K562 (cell line): ENCODE results near the gene CRADD. TPM values are rescaled to one million over a fixed set of nuclear protein-coding genes. Genes with fewer than 3 reads are reported as not detected.
A peak's percentile ranks its signal among the peaks of the same experiment; 100 is the strongest.

Experiments
- ATAC-seq: fragments of 200-7000 bp; cut with Tn5 transposase; 3 replicates; pipeline ENCODE4 v1.9.1; 2020; ENCODE audit warnings: moderate library complexity
- BruUV-seq: library from RNA; stranded (reverse); fragments of 400-500 nt; replicated peaks from 2 replicates; lab custom pipeline; 2021; lab: Mats Ljungman, UMichigan
- CTCF ChIA-PET: fragments of 300-600 bp; formaldehyde crosslinking; extraction: SDS; loops from one replicate; lab custom pipeline; 2021; ENCODE audit warnings: low intra/inter-chr PET ratio; lab: Yijun Ruan, JAX
- POLR2A ChIA-PET: fragments of 300-600, 350-650 bp; sonication (Branson Sonifier 250); formaldehyde crosslinking; extraction: SDS; loops from one replicate; lab custom pipeline; 2021; ENCODE audit warnings: antibody characterized with exemption, inconsistent platforms; lab: Yijun Ruan, JAX
- DNase-seq, 4 experiments: peaks; one replicate each; pipeline versions ENCODE4 v3.0.0 to v3.0.0-alpha.2; 2011 to 2018; ENCODE audit warnings: low spot score in 3 of 4, mixed read lengths in 3 of 4; ENCODE audit errors: extremely low read depth in 1 of 4
- FAIRE-seq: peaks from 2 replicates; lab custom pipeline; 2011; peaks lifted over from hg19 to GRCh38; lab: Jason Lieb, UNC
- H2AFZ ChIP-seq: 2 replicates; pipeline ENCODE4 v1.6.0; 2011; ENCODE audit warnings: low read depth, low read length, control low read depth, inconsistent platforms
- H3K27ac ChIP-seq: fragments of 200-600 bp; 3 replicates; pipeline ENCODE4 v1.8.0; 2011; ENCODE audit warnings: low read depth, mild to moderate bottlenecking, control low read depth, inconsistent platforms, low read length, moderate library complexity, mixed read lengths; ENCODE audit errors: extremely low read depth
- H3K27me3 ChIP-seq, 2 experiments: fragments of 300-600 bp in 1 of 2; 2 replicates in 1 of 2; 3 replicates in 1 of 2; pipeline versions ENCODE4 v1.6.0 to v1.8.0; 2011; ENCODE audit warnings: inconsistent platforms in 2 of 2, low read length in 2 of 2, mild to moderate bottlenecking in 1 of 2, mixed read lengths in 1 of 2, moderate library complexity in 1 of 2; ENCODE audit not compliant: control insufficient read depth in 2 of 2, insufficient read depth in 2 of 2
- H3K36me3 ChIP-seq: fragments of 300-600 bp; 3 replicates; pipeline ENCODE4 v1.8.0; 2011; ENCODE audit warnings: mild to moderate bottlenecking, low read length, inconsistent platforms; ENCODE audit not compliant: control insufficient read depth, insufficient read depth
- H3K4me1 ChIP-seq, 2 experiments: fragments of 200-600 bp in 1 of 2; replicated peaks in 1 of 2; 2 replicates in 1 of 2; 3 replicates in 1 of 2; pipeline versions ENCODE4 v1.5.1 to v1.8.0; 2011; ENCODE audit warnings: inconsistent platforms in 2 of 2, low read length in 2 of 2, mild to moderate bottlenecking in 1 of 2, mixed read lengths in 1 of 2, moderate library complexity in 1 of 2; ENCODE audit not compliant: control insufficient read depth in 2 of 2, insufficient read depth in 2 of 2
- H3K4me2 ChIP-seq: 2 replicates; pipeline ENCODE4 v1.6.1; 2011; ENCODE audit warnings: low read length, control low read depth, inconsistent platforms, mixed read lengths; ENCODE audit not compliant: insufficient read depth
- H3K4me3 ChIP-seq: fragments of 200-600 bp; sonication (generic), shearing (Covaris generic); 2 replicates; pipeline ENCODE4 v1.5.1; 2016; ENCODE audit warnings: control low read depth, inconsistent platforms
- H3K79me2 ChIP-seq: fragments of 200-600 bp; 3 replicates; pipeline ENCODE4 v1.8.0; 2011; ENCODE audit warnings: low read length, inconsistent platforms; ENCODE audit not compliant: control insufficient read depth, insufficient read depth
- H3K9ac ChIP-seq, 2 experiments: 2 replicates each; pipeline versions ENCODE4 v1.6.0 to v1.6.1; 2011; ENCODE audit warnings: low read depth in 2 of 2, low read length in 2 of 2, control low read depth in 1 of 2, inconsistent platforms in 1 of 2, mild to moderate bottlenecking in 1 of 2, mixed read lengths in 1 of 2; ENCODE audit not compliant: insufficient read depth in 1 of 2
- H3K9me1 ChIP-seq: one replicate; pipeline ENCODE4 v1.6.0; 2011; ENCODE audit warnings: inconsistent platforms, mild to moderate bottlenecking, low read length, moderate library complexity; ENCODE audit not compliant: control insufficient read depth, insufficient read depth
- H3K9me3 ChIP-seq: replicated peaks from 2 replicates; pipeline ENCODE4 v1.5.1; 2011; ENCODE audit warnings: low read depth, low read length, inconsistent platforms; ENCODE audit not compliant: control insufficient read depth, insufficient read depth
- H4K20me1 ChIP-seq: replicated peaks from 2 replicates; pipeline ENCODE4 v1.6.1; 2011; ENCODE audit warnings: low read length, inconsistent platforms, mixed read lengths; ENCODE audit not compliant: control insufficient read depth, insufficient read depth
- CBFA2T2 ChIP-seq: fragments of 450-650 bp; conservative IDR thresholded peaks from 2 replicates; pipeline ENCODE4 v1.6.1; 2017; ENCODE audit warnings: mild to moderate bottlenecking
- CBFA2T3 ChIP-seq: fragments of 450-650 bp; IDR thresholded peaks from 2 replicates; pipeline ENCODE4 v1.6.1; 2017
- DDX20 ChIP-seq: fragments of 450-650 bp; IDR thresholded peaks from 2 replicates; pipeline ENCODE4 v1.6.1; 2016; ENCODE audit warnings: missing genetic modification characterization, low read depth, mild to moderate bottlenecking, missing compliant biosample characterization, moderate library complexity
- FOSL1 ChIP-seq: fragments of 200-800 bp; sonication (Bioruptor generic); conservative IDR thresholded peaks from 2 replicates; pipeline ENCODE4 v1.6.1; 2016; ENCODE audit warnings: missing genetic modification characterization, missing compliant biosample characterization
- HDAC2 ChIP-seq: fragments of 450-650 bp; IDR thresholded peaks from 2 replicates; pipeline ENCODE4 v1.6.1; 2016; ENCODE audit warnings: mild to moderate bottlenecking
- MTA2 ChIP-seq: fragments of 450-650 bp; IDR thresholded peaks from 2 replicates; pipeline ENCODE4 v1.6.1; 2016; ENCODE audit warnings: low read depth
- SIRT6 ChIP-seq: IDR thresholded peaks from one replicate; pipeline ENCODE4 v1.6.1; 2012; ENCODE audit warnings: low read depth, mild to moderate bottlenecking, control low read depth, inconsistent platforms, low read length, moderate library complexity
- SOX6 ChIP-seq: fragments of 450-650 bp; IDR thresholded peaks from 2 replicates; pipeline ENCODE4 v1.6.1; 2014; ENCODE audit warnings: mild to moderate bottlenecking
- TAF9B ChIP-seq: fragments of 450-650 bp; IDR thresholded peaks from 2 replicates; pipeline ENCODE4 v1.6.1; 2018; ENCODE audit warnings: mild to moderate bottlenecking; ENCODE audit not compliant: partially characterized antibody
- TEAD4 ChIP-seq, 2 experiments: sonication (generic) in 1 of 2; formaldehyde crosslinking in 1 of 2; IDR thresholded peaks; 2 replicates each; pipeline versions ENCODE4 v1.6.1 to v1.8.0; 2012 to 2022; ENCODE audit warnings: borderline replicate concordance in 1 of 2, inconsistent platforms in 1 of 2, low read length in 1 of 2, mild to moderate bottlenecking in 1 of 2, missing genetic modification reagents in 1 of 2
- WGBS: fragments of 100-300 bp; shearing (Covaris generic); methylation state at CpG from one replicate; pipeline ENCODE4 v1.1.6; 2016; ENCODE audit warnings: low coverage, mixed read lengths; ENCODE audit not compliant: insufficient coverage; ENCODE audit errors: missing lambda C conversion rate; 5-methylcytosine and 5-hydroxymethylcytosine counted together
- in situ Hi-C: fragments of 300-500 bp; cut with MboI; formaldehyde crosslinking; loops from 4 replicates; pipeline ENCODE4 v1.15.0; 2018; ENCODE audit warnings: inconsistent platforms, mixed read lengths
- intact Hi-C: fragments of 100-400 bp; cut with micrococcal nuclease; formaldehyde crosslinking; loops from 2 replicates; pipeline ENCODE4 v1.14.2; 2022
- polyA plus RNA-seq, 8 experiments: library from polyadenylated mRNA; depleted of rRNA in 4 of 8; stranded (reverse) in 5 of 8; unstranded in 3 of 8; fragments of >200 nt; fragmentation: Nextera tagmentation in 2 of 8; fragmentation: Illumina TruSeq in 1 of 8; extraction: Ambion mirVana in 2 of 8; extraction: Trizol in 1 of 8; gene quantifications; 2 replicates each; pipeline versions ENCODE4 v1.2.1 to v1.2.3, GENCODE V29; 2011 to 2014; ENCODE audit warnings: inconsistent platforms in 1 of 8, missing spikeins in 1 of 8
- total RNA-seq, 7 experiments: library from RNA; depleted of rRNA in 6 of 7; stranded (reverse); fragments of >200 nt in 6 of 7; fragmentation: Illumina TruSeq in 2 of 7; extraction: Trizol in 2 of 7; gene quantifications; 2 replicates each; pipeline versions ENCODE4 v1.2.1 to v1.2.3, GENCODE V29; 2011 to 2021; ENCODE audit warnings: low replicate concordance in 1 of 7
- TF ChIP-seq, protein P1 (sequence below): fragments of 200-800 bp; sonication (Bioruptor generic); IDR thresholded peaks from 2 replicates; pipeline ENCODE4 v1.6.1; 2016; ENCODE audit warnings: missing genetic modification characterization, missing compliant biosample characterization
- TF ChIP-seq, protein P2 (sequence below), 2 experiments: fragments of 250-450 bp in 1 of 2; fragments of 450-650 bp in 1 of 2; sonication (Bioruptor Pico) in 1 of 2; IDR thresholded peaks; 2 replicates each; pipeline versions ENCODE4 v1.6.1 to v1.8.0; 2016 to 2021; ENCODE audit warnings: mild to moderate bottlenecking in 2 of 2, moderate library complexity in 2 of 2, missing compliant biosample characterization in 1 of 2, missing genetic modification characterization in 1 of 2
- TF ChIP-seq, protein P3 (sequence below): sonication (generic); formaldehyde crosslinking; IDR thresholded peaks from 2 replicates; pipeline ENCODE4 v1.8.0; 2022; ENCODE audit warnings: mild to moderate bottlenecking, missing genetic modification reagents
- TF ChIP-seq, protein P4 (sequence below): fragments of 450-650 bp; IDR thresholded peaks from 2 replicates; pipeline ENCODE4 v1.6.1; 2017; ENCODE audit warnings: mild to moderate bottlenecking, moderate library complexity

CRADD gene
- total and polyA plus RNA-seq, 9 of the 15 experiments (the other 6 are each of a cell fraction or from before 2014, with no cell fraction given), result 20.5 to 41.1 (median 25.9) TPM

DNA sequence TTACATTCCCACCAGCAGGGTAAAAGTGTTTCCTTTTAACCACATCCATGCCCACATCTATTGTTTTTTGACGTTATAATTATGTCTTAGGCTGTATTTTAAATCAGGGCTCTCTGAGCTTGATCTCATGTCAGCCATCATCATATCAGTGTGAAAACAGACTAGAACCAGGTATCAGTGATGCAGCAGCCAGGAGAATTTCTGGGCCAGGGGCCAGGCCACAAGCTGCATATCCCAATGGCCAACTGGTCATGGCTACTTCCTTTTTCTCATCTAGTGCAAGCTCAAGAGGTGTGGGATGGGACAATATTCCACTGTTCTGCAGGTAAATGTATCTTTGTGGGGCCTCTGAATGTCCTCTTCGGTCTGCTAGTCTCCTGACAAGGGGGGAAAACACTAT lies 125.1 kb downstream of the CRADD start:
- Histone ChIP-seq H3K4me1 (peaks cover 8 to 29% of the 10 kb centered on the region in 2 experiments; a peak in 4 of 5 replicates), H3K36me3 (0 out of 3 replicates have a peak, but pooled peaks cover 3% of the 10 kb centered on the region), H4K20me1 (no peaks in the 10 kb centered on the region), H3K27me3 (no peaks in the 10 kb centered on the region), H3K9ac (no peak overlapping the region; a peak in 1 of 4 replicates), H3K9me3 (no peaks in the 10 kb centered on the region), H2AFZ (no peak overlapping the region), H3K9me1 (peaks cover 7% of the 10 kb centered on the region), H3K4me2 (no peak overlapping the region), H3K27ac (no peak overlapping the region), H3K79me2 (no peaks in the 10 kb centered on the region), H3K4me3 (no peak overlapping the region)
- POLR2A ChIA-PET, result interaction anchor here (0.6 to 1.7 kb wide), 4 partner anchors 12 to 24 kb away, joined by 3 to 6 read pairs (median 4); no protein-coding TSS in a partner anchor
- WGBS, result 44% methylated on average over 2 of the region's 2 CpGs
- intact Hi-C loops, result loop anchor here (1.0 kb wide), 1 partner anchor 35 kb away; no protein-coding TSS in a partner anchor
- FAIRE-seq (no peak), DNase-seq (peak in 1 of 4 experiments; percentile 45), ATAC-seq (peak; percentile 54)
- in situ Hi-C loops, result no loop called here
- no TSS peak for BruUV-seq
- CTCF ChIA-PET, result interaction anchor here (0.5 kb wide), 1 partner anchor 704 kb away, joined by 6 read pairs; no protein-coding TSS in a partner anchor
- TF ChIP-seq, protein P1, sequence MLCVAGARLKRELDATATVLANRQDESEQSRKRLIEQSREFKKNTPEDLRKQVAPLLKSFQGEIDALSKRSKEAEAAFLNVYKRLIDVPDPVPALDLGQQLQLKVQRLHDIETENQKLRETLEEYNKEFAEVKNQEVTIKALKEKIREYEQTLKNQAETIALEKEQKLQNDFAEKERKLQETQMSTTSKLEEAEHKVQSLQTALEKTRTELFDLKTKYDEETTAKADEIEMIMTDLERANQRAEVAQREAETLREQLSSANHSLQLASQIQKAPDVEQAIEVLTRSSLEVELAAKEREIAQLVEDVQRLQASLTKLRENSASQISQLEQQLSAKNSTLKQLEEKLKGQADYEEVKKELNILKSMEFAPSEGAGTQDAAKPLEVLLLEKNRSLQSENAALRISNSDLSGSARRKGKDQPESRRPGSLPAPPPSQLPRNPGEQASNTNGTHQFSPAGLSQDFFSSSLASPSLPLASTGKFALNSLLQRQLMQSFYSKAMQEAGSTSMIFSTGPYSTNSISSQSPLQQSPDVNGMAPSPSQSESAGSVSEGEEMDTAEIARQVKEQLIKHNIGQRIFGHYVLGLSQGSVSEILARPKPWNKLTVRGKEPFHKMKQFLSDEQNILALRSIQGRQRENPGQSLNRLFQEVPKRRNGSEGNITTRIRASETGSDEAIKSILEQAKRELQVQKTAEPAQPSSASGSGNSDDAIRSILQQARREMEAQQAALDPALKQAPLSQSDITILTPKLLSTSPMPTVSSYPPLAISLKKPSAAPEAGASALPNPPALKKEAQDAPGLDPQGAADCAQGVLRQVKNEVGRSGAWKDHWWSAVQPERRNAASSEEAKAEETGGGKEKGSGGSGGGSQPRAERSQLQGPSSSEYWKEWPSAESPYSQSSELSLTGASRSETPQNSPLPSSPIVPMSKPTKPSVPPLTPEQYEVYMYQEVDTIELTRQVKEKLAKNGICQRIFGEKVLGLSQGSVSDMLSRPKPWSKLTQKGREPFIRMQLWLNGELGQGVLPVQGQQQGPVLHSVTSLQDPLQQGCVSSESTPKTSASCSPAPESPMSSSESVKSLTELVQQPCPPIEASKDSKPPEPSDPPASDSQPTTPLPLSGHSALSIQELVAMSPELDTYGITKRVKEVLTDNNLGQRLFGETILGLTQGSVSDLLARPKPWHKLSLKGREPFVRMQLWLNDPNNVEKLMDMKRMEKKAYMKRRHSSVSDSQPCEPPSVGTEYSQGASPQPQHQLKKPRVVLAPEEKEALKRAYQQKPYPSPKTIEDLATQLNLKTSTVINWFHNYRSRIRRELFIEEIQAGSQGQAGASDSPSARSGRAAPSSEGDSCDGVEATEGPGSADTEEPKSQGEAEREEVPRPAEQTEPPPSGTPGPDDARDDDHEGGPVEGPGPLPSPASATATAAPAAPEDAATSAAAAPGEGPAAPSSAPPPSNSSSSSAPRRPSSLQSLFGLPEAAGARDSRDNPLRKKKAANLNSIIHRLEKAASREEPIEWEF, result no peak
- TF ChIP-seq, protein P2, sequence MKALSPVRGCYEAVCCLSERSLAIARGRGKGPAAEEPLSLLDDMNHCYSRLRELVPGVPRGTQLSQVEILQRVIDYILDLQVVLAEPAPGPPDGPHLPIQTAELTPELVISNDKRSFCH (CRISPR knock-in tag; IDR thresholded peaks at IDR 0.05), result no peak
- TF ChIP-seq, protein P2 (tag; IDR thresholded peaks at IDR 0.05), result no peak
- TF ChIP-seq TEAD4 (IDR thresholded peaks at IDR 0.05; ENCODE audit: low read length) (peak; percentile 92), TEAD4 (CRISPR knock-in tag; IDR thresholded peaks at IDR 0.05; ENCODE audit: borderline replicate concordance) (no peak), CBFA2T2 (peak; percentile 59), HDAC2 (0 out of 2 replicates have a peak, but pooled peaks have one; percentile 45), MTA2 (peak; percentile 54), CBFA2T3 (peak; percentile 81), TAF9B (no peak), FOSL1 (no peak), DDX20 (tag) (no peak), SIRT6 (no peak), SOX6 (peak; percentile 37; the same call in 1 of the 2 replicates)
- TF ChIP-seq, protein P3, sequence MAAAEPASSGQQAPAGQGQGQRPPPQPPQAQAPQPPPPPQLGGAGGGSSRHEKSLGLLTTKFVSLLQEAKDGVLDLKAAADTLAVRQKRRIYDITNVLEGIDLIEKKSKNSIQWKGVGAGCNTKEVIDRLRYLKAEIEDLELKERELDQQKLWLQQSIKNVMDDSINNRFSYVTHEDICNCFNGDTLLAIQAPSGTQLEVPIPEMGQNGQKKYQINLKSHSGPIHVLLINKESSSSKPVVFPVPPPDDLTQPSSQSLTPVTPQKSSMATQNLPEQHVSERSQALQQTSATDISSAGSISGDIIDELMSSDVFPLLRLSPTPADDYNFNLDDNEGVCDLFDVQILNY, result no peak
- TF ChIP-seq, protein P4, sequence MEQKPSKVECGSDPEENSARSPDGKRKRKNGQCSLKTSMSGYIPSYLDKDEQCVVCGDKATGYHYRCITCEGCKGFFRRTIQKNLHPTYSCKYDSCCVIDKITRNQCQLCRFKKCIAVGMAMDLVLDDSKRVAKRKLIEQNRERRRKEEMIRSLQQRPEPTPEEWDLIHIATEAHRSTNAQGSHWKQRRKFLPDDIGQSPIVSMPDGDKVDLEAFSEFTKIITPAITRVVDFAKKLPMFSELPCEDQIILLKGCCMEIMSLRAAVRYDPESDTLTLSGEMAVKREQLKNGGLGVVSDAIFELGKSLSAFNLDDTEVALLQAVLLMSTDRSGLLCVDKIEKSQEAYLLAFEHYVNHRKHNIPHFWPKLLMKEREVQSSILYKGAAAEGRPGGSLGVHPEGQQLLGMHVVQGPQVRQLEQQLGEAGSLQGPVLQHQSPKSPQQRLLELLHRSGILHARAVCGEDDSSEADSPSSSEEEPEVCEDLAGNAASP, result no peak
